Activated gamma-delta T cell treated with anti-CD3 and anti-CD28 coated beads, Interleukin-2, amount 50 U/mL, for 16 hours (primary cell): ENCODE measurements around the gene CYP2E1.
"Not testable (repeated sequence)": the region's sequence is repeated elsewhere in the genome, so short reads cannot be mapped to it uniquely, and the experiment has no call there.

Source experiments
- DNase-seq: peaks from one replicate; pipeline ENCODE4 v3.0.0-alpha.2; 2020; ENCODE audit warnings: low read depth

CYP2E1 gene

DNA sequence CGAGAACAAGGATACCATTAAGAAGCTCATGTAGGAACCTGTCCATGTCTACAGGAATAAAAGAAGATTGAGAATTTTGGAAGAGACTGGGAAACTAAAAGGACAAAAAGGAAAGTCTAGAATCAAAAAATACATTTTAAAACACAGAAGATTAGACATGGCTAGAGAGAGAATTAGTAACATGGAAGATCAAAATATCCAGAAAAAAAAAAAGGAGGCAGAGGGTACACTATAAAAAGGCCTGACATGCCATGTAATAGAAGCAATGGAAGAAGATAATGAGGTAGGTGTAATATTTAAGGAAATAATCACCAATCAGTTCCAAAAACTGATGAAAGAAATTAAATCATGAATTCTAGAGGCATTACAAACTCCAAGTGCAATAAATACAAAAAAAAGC lies 46.3 kb downstream of the CYP2E1 start:
- DNase-seq, result not testable (repeated sequence)

GRCh38 chr10:133577037-133577436 lies 49.9 kb downstream of the CYP2E1 start:
- not testable (repeated sequence) for DNase-seq
